OCI-LY7 (cell line): ENCODE results near the gene WDR91. TPM values are rescaled to one million over a fixed set of nuclear protein-coding genes. Genes with fewer than 3 reads are reported as not detected.

Experiments
- BruUV-seq: library from RNA; stranded (reverse); fragments of 400-500 nt; replicated peaks from 2 replicates; lab custom pipeline; 2021; lab: Mats Ljungman, UMichigan
- CTCF ChIA-PET: fragments of 300-600 bp; sonication (Branson Sonifier 250); formaldehyde crosslinking; loops from one replicate; lab custom pipeline; 2022; ENCODE audit warnings: antibody characterized with exemption; ENCODE audit not compliant: unreplicated experiment; lab: Charles Lee
- POLR2A ChIA-PET: fragments of 300-600 bp; sonication (Branson Sonifier 250); formaldehyde crosslinking; loops from one replicate; lab custom pipeline; 2022; ENCODE audit warnings: antibody characterized with exemption; lab: Charles Lee
- DNase-seq: peaks from one replicate; pipeline ENCODE4 v3.0.0-alpha.2; 2015; ENCODE audit warnings: low spot score
- H2AFZ ChIP-seq: fragments of 200-600 bp; sonication (generic), shearing (Covaris generic); 2 replicates; pipeline ENCODE4 v1.6.1; 2014; ENCODE audit warnings: mild to moderate bottlenecking, antibody characterized with exemption, low read length, moderate library complexity
- H3K27ac ChIP-seq: fragments of 200-600 bp; sonication (generic); 2 replicates; pipeline ENCODE4 v1.5.1; 2014; ENCODE audit warnings: mixed run types, low read depth, mild to moderate bottlenecking, moderate library complexity, low read length, inconsistent platforms; ENCODE audit not compliant: poor library complexity, severe bottlenecking
- H3K36me3 ChIP-seq: fragments of 200-600 bp; sonication (generic); 2 replicates; pipeline ENCODE4 v1.6.1; 2014; ENCODE audit warnings: mild to moderate bottlenecking, antibody characterized with exemption, low read length, moderate library complexity, mixed read lengths; ENCODE audit not compliant: insufficient read depth
- H3K4me1 ChIP-seq: fragments of 200-600 bp; sonication (generic); 2 replicates; pipeline ENCODE4 v1.5.1; 2014; ENCODE audit warnings: mild to moderate bottlenecking, low read length; ENCODE audit not compliant: insufficient read depth, poor library complexity, severe bottlenecking
- H3K4me2 ChIP-seq: fragments of 200-600 bp; sonication (generic); 2 replicates; pipeline ENCODE4 v1.6.1; 2014; ENCODE audit warnings: mild to moderate bottlenecking, low read length
- H3K4me3 ChIP-seq: fragments of 200-600 bp; sonication (generic); 2 replicates; pipeline ENCODE4 v1.5.1; 2014; ENCODE audit warnings: mild to moderate bottlenecking, low read depth, low read length; ENCODE audit not compliant: poor library complexity, severe bottlenecking
- H3K79me2 ChIP-seq: fragments of 200-600 bp; sonication (generic); 2 replicates; pipeline ENCODE4 v1.6.1; 2016; ENCODE audit warnings: low read depth, mild to moderate bottlenecking, low read length, moderate library complexity, mixed read lengths; ENCODE audit not compliant: insufficient read depth
- H3K9me2 ChIP-seq: fragments of 200-600 bp; sonication (generic); 2 replicates; pipeline ENCODE4 v1.6.1; 2016; ENCODE audit warnings: mild to moderate bottlenecking, low read length, mixed read lengths; ENCODE audit not compliant: insufficient read depth
- H3K9me3 ChIP-seq: fragments of 200-600 bp; sonication (generic); 2 replicates; pipeline ENCODE4 v1.6.1; 2014; ENCODE audit warnings: mild to moderate bottlenecking, mixed run types, low read length, mixed read lengths
- H4K20me1 ChIP-seq: fragments of 200-600 bp; sonication (generic); 2 replicates; pipeline ENCODE4 v1.6.1; 2014; ENCODE audit warnings: mild to moderate bottlenecking, antibody characterized with exemption, low read length, moderate library complexity, mixed read lengths; ENCODE audit not compliant: insufficient read depth
- CTCF ChIP-seq: fragments of 200-600 bp; sonication (generic); conservative IDR thresholded peaks from 2 replicates; pipeline ENCODE4 v1.5.1; 2014; ENCODE audit warnings: mild to moderate bottlenecking, antibody characterized with exemption, low read length, moderate library complexity, mixed read lengths
- EZH2phosphoT487 ChIP-seq: fragments of 200-600 bp; sonication (generic); IDR thresholded peaks from 2 replicates; pipeline ENCODE4 v1.6.1; 2018; ENCODE audit warnings: low read depth, borderline replicate concordance, mild to moderate bottlenecking, mixed run types, antibody characterized with exemption, low read length, moderate library complexity, mixed read lengths
- intact Hi-C: fragments of 100-400 bp; cut with micrococcal nuclease; formaldehyde crosslinking; loops from one replicate; pipeline ENCODE4 v1.10.0; 2022; ENCODE audit not compliant: unreplicated experiment
- total RNA-seq, 2 experiments: library from RNA; depleted of rRNA in 1 of 2; stranded (reverse); fragments of >200 nt in 1 of 2; shearing (Covaris generic) in 1 of 2; gene quantifications; 2 replicates each; pipeline ENCODE4 v1.2.3, GENCODE V29; 2014 to 2022

Gene WDR91
- total RNA-seq, 2 experiments from 2014 or later = 13.6 to 17.1 TPM

GRCh38 chr7:135195156-135195555, 16.2 kb downstream of the WDR91 start:
- Histone ChIP-seq H3K4me2 (no peak overlapping the region), H3K36me3 (peaks cover 31% of the 10 kb centered on the region), H2AFZ (no peak overlapping the region), H3K9me3 (no peaks in the 10 kb centered on the region), H3K4me1 (no peaks in the 10 kb centered on the region), H3K79me2 (no peaks in the 10 kb centered on the region), H3K4me3 (no peak overlapping the region), H3K9me2 (no peaks in the 10 kb centered on the region), H3K27ac (no peak overlapping the region), H4K20me1 (no peaks in the 10 kb centered on the region)
- ChIA-PET POLR2A (interaction anchor here (0.6 to 0.7 kb wide), 2 partner anchors 10 to 460 kb away, joined by 3 to 4 read pairs; no protein-coding TSS in a partner anchor), CTCF (no interaction called here)
- TF ChIP-seq EZH2phosphoT487 (no peak), CTCF (no peak)
- DNase-seq = no peak
- BruUV-seq = no TSS peak
- intact Hi-C loops = no loop called here

DNA sequence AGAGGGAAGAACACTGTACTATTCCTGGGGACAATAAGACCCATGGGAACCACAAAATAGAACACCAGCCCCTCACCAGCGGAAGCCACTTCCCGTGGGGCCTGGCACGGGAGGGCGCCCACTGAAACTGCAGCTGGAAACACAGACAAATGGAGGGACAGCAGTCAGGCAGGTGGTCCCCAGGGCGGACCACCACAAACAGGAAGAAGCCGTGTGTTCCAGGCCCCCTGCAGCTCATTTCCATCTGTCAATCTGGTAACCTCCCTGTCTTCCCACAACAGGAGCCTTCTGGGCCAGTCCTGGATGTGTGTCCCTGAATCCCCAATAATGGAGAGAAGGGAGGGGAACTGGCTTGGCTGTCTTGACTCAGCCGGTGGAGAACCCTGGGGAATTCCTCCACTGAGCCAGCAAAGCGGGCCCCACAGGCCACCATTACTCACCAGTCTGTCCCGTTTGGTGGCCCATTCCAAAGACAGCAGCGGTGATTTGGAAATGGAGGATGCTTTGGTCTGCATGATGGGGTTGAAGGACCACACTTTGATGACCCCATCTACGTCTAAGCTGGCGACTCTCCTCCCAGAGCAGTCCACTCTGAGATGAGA, 16.7 kb downstream of the WDR91 start:
- no peak overlapping the region for H2AFZ ChIP-seq
- no peak overlapping the region for H3K4me3 ChIP-seq
- no peak overlapping the region for H3K4me2 ChIP-seq
- ChIA-PET POLR2A (interaction anchor here (0.7 kb wide), 1 partner anchor 10 kb away, joined by 4 read pairs; no protein-coding TSS in a partner anchor), CTCF (no interaction called here)
- intact Hi-C loops = no loop called here
- H3K79me2 ChIP-seq = no peaks in the 10 kb centered on the region
- no peaks in the 10 kb centered on the region for H3K9me3 ChIP-seq
- no peak overlapping the region for H3K27ac ChIP-seq
- TF ChIP-seq CTCF (no peak), EZH2phosphoT487 (no peak)
- H4K20me1 ChIP-seq = no peaks in the 10 kb centered on the region
- H3K9me2 ChIP-seq = no peaks in the 10 kb centered on the region
- peaks cover 31% of the 10 kb centered on the region for H3K36me3 ChIP-seq
- no TSS peak for BruUV-seq
- H3K4me1 ChIP-seq = no peaks in the 10 kb centered on the region
- no peak for DNase-seq

- peaks cover 38% of the 10 kb centered on the region for H3K36me3 ChIP-seq
- no peaks in the 10 kb centered on the region for H3K79me2 ChIP-seq
- no peak overlapping the region for H3K27ac ChIP-seq
- no peak overlapping the region for H3K4me3 ChIP-seq
- no peak for DNase-seq
- H3K4me2 ChIP-seq = no peak overlapping the region
- H2AFZ ChIP-seq = no peak overlapping the region
- POLR2A ChIA-PET = no interaction called here
- H3K9me3 ChIP-seq = no peaks in the 10 kb centered on the region
- no TSS peak for BruUV-seq
- no peaks in the 10 kb centered on the region for H3K9me2 ChIP-seq
- no peaks in the 10 kb centered on the region for H3K4me1 ChIP-seq
- CTCF ChIA-PET = interaction anchor here (0.5 kb wide), 1 partner anchor 181 kb away, joined by 4 read pairs; no protein-coding TSS in a partner anchor
- H4K20me1 ChIP-seq = no peaks in the 10 kb centered on the region
- intact Hi-C loops = no loop called here
- TF ChIP-seq EZH2phosphoT487 (no peak), CTCF (no peak)
Observed at GRCh38 chr7:135193615-135194081, 17.7 kb downstream of the WDR91 start.
